Measurements from ENCODE around the gene MAD1L1.

The MAD1L1 gene

DNA sequence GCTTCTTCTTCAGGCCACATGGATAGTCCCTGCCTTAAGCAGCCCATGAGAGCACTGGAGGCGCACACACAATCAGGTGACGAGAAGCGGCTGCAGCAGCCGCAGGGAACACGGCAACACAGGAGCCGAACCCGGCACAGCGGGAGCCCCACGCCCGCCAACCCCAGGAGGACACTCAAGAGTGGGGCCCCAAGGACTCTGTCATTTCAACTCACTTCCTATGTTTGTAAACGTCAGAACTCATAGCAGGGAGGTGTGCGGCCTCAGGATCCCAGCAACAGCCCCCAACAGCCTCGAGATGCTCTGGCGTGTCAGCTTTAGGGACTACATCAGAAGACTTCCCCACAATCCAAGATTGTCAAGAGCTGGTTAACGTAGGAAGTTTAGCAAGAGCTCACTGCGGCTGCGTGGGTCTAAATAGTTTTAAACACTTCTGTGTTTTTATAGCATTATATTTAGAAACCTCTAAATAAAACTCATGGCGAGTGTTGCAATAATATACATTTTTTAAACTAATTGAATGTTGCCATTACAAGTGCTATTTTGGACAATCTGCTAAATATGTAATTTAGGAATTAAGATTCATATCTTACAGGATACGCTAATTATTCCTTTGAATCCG is 123.4 kb downstream of the MAD1L1 start:
- no peak overlapping the region for H3K4me3 ChIP-seq (ENCODE audit: low read depth, low read length)
- TF ChIP-seq, protein P1, sequence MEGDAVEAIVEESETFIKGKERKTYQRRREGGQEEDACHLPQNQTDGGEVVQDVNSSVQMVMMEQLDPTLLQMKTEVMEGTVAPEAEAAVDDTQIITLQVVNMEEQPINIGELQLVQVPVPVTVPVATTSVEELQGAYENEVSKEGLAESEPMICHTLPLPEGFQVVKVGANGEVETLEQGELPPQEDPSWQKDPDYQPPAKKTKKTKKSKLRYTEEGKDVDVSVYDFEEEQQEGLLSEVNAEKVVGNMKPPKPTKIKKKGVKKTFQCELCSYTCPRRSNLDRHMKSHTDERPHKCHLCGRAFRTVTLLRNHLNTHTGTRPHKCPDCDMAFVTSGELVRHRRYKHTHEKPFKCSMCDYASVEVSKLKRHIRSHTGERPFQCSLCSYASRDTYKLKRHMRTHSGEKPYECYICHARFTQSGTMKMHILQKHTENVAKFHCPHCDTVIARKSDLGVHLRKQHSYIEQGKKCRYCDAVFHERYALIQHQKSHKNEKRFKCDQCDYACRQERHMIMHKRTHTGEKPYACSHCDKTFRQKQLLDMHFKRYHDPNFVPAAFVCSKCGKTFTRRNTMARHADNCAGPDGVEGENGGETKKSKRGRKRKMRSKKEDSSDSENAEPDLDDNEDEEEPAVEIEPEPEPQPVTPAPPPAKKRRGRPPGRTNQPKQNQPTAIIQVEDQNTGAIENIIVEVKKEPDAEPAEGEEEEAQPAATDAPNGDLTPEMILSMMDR (IDR thresholded peaks at IDR 0.05; ENCODE audit: borderline replicate concordance, insufficient read depth, low read depth, low read length) = no peak

DNA sequence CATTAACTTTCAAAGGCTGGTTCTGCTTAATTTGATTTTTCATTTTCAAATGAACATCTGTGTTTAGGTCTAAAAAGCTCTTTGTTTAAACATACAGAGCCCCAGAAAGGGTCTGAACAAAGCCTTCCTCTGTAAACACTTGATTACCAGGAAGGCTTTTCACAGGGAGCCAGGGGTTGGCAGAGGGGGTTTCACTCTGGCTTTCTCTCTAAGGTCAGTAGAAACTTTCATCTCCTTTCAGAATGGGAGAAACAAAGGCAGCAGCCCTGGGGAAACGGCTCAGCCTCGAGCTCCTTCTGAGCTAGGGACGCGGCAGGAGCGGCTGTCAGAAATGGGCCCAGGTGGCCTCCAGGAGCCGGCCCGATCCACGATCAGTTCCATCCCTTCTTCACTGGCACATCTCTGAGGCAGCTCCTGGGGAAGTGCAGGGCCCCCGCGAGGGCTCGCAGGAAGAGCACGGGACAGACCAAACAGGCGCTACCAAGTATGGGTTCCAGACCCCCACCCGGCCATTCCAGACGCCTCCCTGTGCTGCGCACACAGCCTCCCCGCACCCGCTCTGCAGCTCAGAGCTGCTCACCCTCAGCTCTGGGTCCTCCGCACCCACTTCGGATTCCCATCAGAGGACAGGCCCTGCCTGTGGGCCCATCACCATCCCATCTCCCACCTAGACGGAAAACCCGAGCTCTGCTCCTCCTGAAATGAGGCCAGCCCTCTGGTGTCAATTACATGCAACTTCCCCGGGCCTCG is 124.1 kb downstream of the MAD1L1 start:
- TF ChIP-seq, protein P1 (IDR thresholded peaks at IDR 0.05; ENCODE audit: borderline replicate concordance, insufficient read depth, low read depth, low read length) = no peak
- H3K4me3 ChIP-seq (ENCODE audit: low read depth, low read length) = no peak overlapping the region

DNA sequence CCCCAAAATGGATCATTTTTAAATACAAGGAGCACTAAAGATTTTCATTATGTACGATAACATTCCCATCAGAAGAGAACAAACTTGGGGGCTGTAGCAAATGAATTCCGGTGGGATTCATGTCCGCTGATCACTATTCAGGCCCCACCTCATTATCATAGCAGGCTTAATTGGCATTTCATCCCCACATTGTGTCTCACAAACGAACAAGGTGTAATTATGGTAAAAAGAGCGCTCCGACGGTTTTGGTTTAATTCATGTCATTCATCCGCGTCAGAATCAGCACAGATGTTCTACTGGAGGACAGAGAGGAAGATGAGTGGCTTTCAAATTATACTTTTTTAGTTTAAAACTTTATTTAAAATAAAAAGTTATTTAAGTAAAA is 124.7 kb downstream of the MAD1L1 start:
- H3K4me3 ChIP-seq (ENCODE audit: low read depth, low read length) = no peak overlapping the region

DNA sequence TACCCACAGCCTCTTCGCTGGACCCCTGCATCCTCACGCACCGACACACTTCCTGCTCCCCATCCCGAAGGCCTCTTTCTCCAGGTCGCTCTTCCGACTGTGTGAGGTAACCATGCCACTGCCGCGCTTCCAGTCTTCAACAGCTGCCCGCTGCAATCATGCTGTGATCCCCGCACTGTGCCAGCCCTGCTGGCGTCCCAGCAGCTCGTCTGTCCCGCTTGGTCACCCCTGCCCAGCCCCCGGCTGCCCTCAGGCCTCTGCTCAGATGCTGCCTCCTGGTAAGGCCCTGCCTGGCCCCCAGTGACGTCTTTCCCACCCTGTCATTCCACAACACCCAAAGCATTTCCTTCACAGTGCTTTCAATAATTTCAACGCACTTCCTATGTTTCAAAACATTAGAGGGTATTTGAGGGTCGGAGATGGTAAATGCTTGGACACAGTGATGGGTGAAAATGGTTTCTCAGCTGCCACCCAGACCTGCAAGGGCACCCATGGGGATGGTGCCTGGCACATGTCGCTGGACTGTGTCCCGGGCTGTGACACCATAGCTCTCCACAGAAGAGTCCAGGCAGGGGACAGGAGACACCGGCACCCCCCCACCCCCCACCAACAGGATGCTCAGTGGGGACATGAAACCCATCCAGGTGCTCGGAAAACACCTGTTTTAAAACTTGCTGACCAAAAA is 125.2 kb downstream of the MAD1L1 start:
- TF ChIP-seq, protein P1 (IDR thresholded peaks at IDR 0.05; ENCODE audit: borderline replicate concordance, insufficient read depth, low read depth, low read length) = no peak
- H3K4me3 ChIP-seq (ENCODE audit: low read depth, low read length) = no peak overlapping the region

More for the DNA sequence above, 124.7 kb downstream of the MAD1L1 start:
- TF ChIP-seq, protein P1 (IDR thresholded peaks at IDR 0.05; ENCODE audit: borderline replicate concordance, insufficient read depth, low read depth, low read length) = no peak

DNA sequence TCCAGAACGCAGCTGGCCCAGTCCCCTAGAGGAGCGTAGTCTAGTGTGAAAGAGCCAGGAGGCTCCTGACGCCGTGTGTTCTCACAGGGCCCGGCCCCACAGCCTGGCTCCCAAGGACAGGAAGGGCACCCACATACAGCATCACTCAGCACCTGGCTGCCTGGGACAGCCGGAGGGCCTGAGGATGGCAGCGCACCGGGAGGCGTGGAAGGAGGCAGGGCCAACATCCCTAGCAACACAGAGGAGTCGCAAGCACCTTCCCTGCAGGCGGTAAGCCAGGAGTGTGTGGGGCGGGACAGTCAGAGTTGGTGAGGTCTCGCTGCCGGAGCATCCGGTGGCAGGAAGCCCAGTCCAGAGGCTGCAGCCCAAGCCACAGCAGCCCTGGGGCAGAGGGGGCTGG is 125.8 kb downstream of the MAD1L1 start:
- no peak overlapping the region for H3K4me3 ChIP-seq (ENCODE audit: low read depth, low read length)
- TF ChIP-seq, protein P1 (IDR thresholded peaks at IDR 0.05; ENCODE audit: borderline replicate concordance, insufficient read depth, low read depth, low read length) = no peak

DNA sequence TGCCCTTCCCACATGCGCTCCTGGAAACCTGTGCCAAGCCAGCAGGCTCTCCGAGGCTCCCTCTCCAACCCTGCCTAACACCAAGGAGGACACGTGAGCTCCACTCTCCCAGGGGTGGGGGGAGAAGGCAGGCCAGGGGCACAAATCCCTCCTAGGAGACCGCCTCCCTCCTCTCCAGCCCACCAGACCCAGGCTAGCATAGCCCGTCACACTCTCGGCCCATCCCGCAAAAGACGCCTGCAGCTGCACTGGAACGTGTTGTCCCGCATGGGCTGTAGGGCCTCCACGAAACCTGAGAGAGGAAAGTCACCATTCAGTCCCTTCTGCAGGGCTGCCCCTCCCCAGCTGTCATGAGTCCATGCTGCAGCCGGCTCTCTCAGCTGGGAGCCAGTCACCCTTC is 126.3 kb downstream of the MAD1L1 start:
- TF ChIP-seq, protein P1 (IDR thresholded peaks at IDR 0.05; ENCODE audit: borderline replicate concordance, insufficient read depth, low read depth, low read length) = no peak
- no peak overlapping the region for H3K4me3 ChIP-seq (ENCODE audit: low read depth, low read length)
